Activated naive CD4-positive, alpha-beta T cell treated with anti-CD3 and anti-CD28 coated beads, Interleukin-2, amount 50 U/mL, for 72 hours (primary cell): ENCODE data around the gene CD101. TPM values are rescaled to one million over a fixed set of nuclear protein-coding genes. Genes with fewer than 3 reads are reported as not detected.

Experiments
- ATAC-seq, 2 donors: fragments of 150-1000 bp; cut with Tn5 transposase; 2 replicates each; pipeline ENCODE4 v1.10.0; 2021; ENCODE audit warnings: mild to moderate bottlenecking in 2 of 2, moderate library complexity in 2 of 2
- DNase-seq, 2 donors: peaks; one replicate each; pipeline ENCODE4 v3.0.0; 2021 to 2022; ENCODE audit warnings: low spot score in 2 of 2
- H3K27ac Mint-ChIP-seq, 2 donors: one replicate each; pipeline ENCODE4 v1.8.0; 2022; ENCODE audit warnings: mild to moderate bottlenecking in 2 of 2, mixed read lengths in 2 of 2
- H3K36me3 Mint-ChIP-seq, 2 donors: one replicate each; pipeline ENCODE4 v1.8.0; 2022; ENCODE audit warnings: mixed read lengths in 2 of 2
- H3K9me3 Mint-ChIP-seq, 2 donors: one replicate each; pipeline ENCODE4 v1.8.0; 2022; ENCODE audit warnings: mixed read lengths in 2 of 2
- total RNA-seq, 2 donors: library from RNA; stranded (reverse); gene quantifications; one replicate each; pipeline ENCODE4 v1.2.3, GENCODE V29; 2022

The CD101 gene
- total RNA-seq, 2 donors from 2014 or later, result 0.09 to 1.3 TPM

- no peak for DNase-seq
- Mint-ChIP-seq H3K9me3 (no peaks in the 10 kb centered on the region), H3K36me3 (peaks cover 15 to 38% of the 10 kb centered on the region in 2 donors), H3K27ac (no peak overlapping the region)
- no peak for ATAC-seq
Measured at GRCh38 chr1:117058810-117059209, 57.2 kb downstream of the CD101 start.

DNA sequence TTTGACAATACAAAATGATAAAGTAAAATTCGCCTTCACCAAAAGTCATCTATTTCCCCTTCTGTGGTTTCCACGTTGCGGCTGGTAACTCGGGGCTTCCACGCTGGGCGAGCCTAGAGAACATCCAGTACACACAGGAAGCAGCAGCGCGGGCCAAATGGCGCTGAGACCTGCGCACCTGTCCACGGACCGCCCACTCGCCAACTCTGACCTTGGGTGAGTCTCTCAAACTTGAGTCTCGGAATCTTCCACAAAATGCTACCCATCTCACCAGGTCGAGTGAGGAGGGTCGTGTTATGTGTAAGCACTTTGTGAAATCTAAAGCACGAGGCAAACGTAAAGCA is 57.7 kb downstream of the CD101 start:
- peak; percentile 21 to 39 for ATAC-seq
- peak; percentile 72 to 78 for DNase-seq
- Mint-ChIP-seq H3K9me3 (no peaks in the 10 kb centered on the region), H3K27ac (no peak overlapping the region), H3K36me3 (peaks cover 19 to 39% of the 10 kb centered on the region in 2 donors)

- Mint-ChIP-seq H3K36me3 (peaks cover 19 to 37% of the 10 kb centered on the region in 2 donors), H3K9me3 (no peaks in the 10 kb centered on the region), H3K27ac (no peak within 1 kb of the TSS)
- ATAC-seq, result peak; percentile 91 to 92
- DNase-seq, result peak; percentile 94 to 97
Measured at GRCh38 chr1:117059678-117060440, 58.3 kb downstream of the CD101 start, which contains the start of gene TTF2. Gene TTF2, plus strand, starts transcription at chr1:117060326. Its CDS starts 21 bp downstream, at chr1:117060347.

DNA sequence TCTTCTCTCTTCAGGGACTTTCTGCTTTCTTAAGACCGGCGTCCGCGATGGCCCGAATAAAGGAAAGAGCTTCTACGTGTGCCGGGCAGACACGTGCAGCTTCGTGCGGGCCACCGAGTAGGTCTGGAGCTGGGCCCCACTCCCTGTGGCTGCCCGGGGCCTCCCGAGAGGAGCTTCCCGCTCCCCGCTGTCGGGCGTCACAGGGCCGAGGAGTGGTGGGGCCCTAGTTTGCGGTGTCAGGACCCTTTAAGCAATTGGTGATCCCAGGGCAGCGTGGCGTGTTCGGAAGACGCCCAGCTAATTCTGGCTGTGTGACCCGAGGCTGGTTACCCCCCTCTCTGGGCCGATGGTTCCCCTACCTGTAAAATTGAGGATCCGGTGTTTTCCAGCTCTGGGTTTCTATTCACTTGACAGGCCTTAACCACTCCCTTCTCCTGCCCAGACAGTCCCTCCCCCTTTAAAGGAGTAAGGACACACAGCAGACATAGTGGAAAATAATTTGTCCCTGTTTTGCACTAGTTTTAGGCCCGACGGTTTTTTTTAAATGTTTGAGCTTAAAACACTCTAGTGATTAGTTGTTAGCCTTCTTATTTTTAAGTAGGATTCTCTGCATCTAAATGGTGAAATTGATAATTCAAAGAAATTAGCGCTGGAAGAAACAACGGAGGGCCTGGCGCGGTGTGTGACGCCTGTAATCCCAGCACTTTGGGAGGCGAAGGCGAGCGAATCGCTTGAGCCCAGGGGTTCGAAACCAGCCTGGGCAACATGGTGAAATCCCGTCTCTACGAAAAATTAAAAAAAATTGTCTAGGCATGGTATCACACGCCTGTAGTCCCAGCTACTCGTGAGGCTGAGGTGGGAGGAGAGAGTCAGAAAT is 59.1 kb downstream of the CD101 start:
- Mint-ChIP-seq H3K36me3 (peaks cover 19 to 41% of the 10 kb centered on the region in 2 donors), H3K27ac (no peak overlapping the region)

DNA sequence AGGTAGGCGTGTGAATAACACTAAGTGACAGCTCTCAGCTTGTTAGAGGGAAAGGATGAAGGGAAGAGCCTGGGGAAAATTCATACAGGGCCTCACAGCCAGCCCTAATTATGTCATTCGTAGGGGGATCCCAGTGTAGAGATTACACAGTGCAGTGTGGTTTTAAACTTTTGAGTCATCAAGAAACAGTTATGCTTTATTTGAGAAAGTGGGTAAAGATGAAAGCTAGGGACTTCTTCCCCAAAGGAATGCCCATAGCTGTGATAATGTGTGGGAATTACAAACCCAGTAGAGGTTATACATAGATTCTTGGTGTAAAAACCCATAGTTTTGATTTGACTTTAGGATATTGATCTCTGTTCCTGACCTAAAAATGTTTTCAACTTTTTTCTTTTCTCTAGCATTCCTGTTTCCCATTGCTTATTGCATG is 60.4 kb downstream of the CD101 start:
- Mint-ChIP-seq H3K9me3 (no peaks in the 10 kb centered on the region), H3K27ac (peak overlapping the region in 1 of 2 donors; percentile 44), H3K36me3 (peaks cover 24 to 48% of the 10 kb centered on the region in 2 donors)
- DNase-seq, result peak in 1 of 2 donors; percentile 46
- ATAC-seq, result peak; percentile 47 to 53

More for the DNA sequence above, 59.1 kb downstream of the CD101 start:
- ATAC-seq (peak; percentile 1 to 15), DNase-seq (no peak)
- H3K9me3 Mint-ChIP-seq, result no peaks in the 10 kb centered on the region

DNA sequence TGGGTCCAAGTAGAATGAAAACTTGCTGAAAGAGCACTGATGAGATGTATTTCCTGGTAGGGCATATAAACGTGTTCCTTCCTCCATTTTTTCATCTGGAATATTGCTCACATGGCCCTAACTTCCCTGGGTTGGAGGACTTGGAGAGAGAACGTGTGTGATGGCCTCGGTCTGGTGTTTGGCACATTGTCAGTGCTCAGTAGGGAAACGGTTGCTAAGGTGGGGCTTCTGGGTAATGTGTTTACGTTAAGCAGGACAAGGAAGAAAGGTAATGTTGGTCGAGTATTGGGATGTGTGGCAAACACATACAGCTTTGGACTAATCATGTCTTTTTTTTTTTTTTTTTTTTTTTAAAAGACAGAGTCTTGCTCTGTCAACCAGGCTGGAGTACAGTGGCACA is 64.8 kb downstream of the CD101 start:
- H3K9me3 Mint-ChIP-seq, result no peaks in the 10 kb centered on the region
- H3K36me3 Mint-ChIP-seq, result peaks cover 23 to 33% of the 10 kb centered on the region in 2 donors
- DNase-seq (no peak), ATAC-seq (no peak)
- H3K27ac Mint-ChIP-seq, result no peak overlapping the region

DNA sequence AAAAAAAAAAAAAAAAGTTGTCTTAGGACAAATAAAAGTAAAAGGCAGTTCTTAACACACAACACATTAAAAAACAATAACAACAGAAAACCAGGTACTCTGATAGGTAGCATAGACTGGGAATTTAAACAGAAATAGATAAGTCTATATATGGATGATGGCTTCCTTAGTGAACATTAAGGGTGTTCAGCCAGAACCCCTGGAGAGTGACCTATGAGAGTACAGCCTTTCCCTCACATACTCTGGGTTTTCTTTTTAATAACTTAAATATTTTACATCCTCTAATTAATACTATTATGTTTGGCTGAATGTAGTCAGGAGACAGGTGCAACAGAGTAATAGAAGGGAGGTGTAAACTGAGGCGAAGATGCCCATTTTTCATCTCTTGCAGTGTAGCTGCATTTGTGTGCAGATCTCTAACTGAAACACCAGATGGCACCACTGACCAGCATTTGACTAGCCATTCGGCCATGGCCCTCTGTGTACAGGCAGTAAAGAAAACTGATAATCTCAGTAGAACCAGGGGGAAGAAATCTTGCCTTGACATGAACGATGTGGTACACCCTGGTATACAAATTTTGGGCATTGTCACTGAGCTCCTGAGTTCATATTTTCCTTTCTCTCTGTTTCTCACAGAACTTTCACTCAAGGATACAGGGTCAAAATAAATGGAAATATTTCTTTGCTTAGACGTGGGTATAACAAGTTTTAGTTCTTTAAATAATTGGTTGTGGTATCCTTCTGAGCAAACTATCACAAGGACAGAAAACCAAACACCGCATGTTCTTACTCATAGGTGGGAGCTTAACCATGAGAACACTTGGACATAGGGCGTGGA is 66.2 kb downstream of the CD101 start:
- Mint-ChIP-seq H3K27ac (no peak overlapping the region), H3K9me3 (no peaks in the 10 kb centered on the region), H3K36me3 (peaks cover 18 to 32% of the 10 kb centered on the region in 2 donors)
- no peak for DNase-seq
- peak; percentile 68 to 78 for ATAC-seq

- no peak for ATAC-seq
- H3K9me3 Mint-ChIP-seq, result no peaks in the 10 kb centered on the region
- H3K27ac Mint-ChIP-seq, result no peak overlapping the region
- peaks cover 17 to 24% of the 10 kb centered on the region in 2 donors for H3K36me3 Mint-ChIP-seq
- DNase-seq, result no peak
Measured at GRCh38 chr1:117068580-117068979, 67.0 kb downstream of the CD101 start.

DNA sequence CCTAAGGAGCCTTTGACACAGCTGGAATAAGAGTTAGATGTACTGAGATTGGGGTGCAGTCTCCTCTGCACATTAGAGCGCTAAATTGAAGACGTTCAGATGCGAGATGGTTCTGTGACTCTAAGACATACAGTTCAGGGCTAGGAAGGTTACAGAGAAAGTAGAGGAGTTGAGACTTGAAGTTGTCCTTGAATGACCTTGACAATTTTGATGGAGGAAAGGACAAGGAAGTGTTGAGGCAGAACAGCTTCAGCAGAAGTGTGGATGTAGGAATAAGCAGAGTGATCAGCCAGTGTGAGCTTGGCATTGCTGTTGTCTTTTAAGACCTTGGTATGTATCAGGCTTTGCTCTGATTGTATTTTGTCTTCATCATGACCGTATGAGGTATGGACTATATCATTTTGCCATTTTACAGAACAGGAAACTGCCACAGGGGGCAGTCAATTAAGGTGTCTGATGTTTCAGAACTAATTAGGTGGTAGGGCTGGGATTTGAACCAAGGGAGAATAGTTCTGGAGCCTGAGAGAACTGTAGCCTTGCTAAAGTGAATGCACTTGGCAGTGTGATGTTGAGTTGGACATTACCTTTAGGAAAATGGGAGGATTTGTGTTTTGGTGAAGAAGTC is 67.8 kb downstream of the CD101 start:
- peaks cover 15 to 18% of the 10 kb centered on the region in 2 donors for H3K36me3 Mint-ChIP-seq
- no peak for DNase-seq
- ATAC-seq, result no peak
- H3K27ac Mint-ChIP-seq, result no peak overlapping the region
- H3K9me3 Mint-ChIP-seq, result no peaks in the 10 kb centered on the region

GRCh38 chr1:117070124-117070523 is 68.6 kb downstream of the CD101 start:
- no peaks in the 10 kb centered on the region for H3K9me3 Mint-ChIP-seq
- no peak overlapping the region for H3K27ac Mint-ChIP-seq
- peaks cover 17 to 26% of the 10 kb centered on the region in 2 donors for H3K36me3 Mint-ChIP-seq
- ATAC-seq (peak; percentile 48 to 74), DNase-seq (no peak)

DNA sequence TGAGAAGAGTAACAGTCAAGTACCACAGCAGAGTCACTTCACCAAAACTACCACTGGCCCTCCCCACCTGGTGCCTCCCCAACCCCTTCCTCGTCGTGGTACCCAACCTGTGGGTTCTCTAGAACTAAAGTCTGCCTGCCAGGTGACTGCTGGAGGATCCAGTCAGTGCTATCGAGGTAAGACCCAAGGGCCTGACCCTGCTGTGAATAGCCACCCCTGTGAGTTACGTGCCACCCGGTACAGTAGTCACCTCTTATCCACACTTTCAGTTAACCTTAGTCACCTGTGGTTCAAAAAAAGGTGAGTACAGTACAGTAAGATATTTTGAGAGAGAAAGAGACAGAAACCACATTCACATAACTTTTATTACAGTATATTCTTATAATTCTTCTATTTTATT is 75.1 kb downstream of the CD101 start:
- no peak for DNase-seq
- ATAC-seq, result peak in 1 of 2 donors; percentile 51
- H3K36me3 Mint-ChIP-seq, result peaks cover 52 to 70% of the 10 kb centered on the region in 2 donors
- peak overlapping the region; percentile 70 to 82 for H3K27ac Mint-ChIP-seq
- peaks cover 0 to 2% of the 10 kb centered on the region in 2 donors for H3K9me3 Mint-ChIP-seq

- Mint-ChIP-seq H3K27ac (peak overlapping the region; percentile 75 to 82), H3K36me3 (peaks cover 56 to 72% of the 10 kb centered on the region in 2 donors), H3K9me3 (peaks cover 0 to 4% of the 10 kb centered on the region in 2 donors)
- DNase-seq, result peak; percentile 36 to 64
- ATAC-seq, result peak; percentile 97 to 99
Measured at GRCh38 chr1:117077267-117077666, 75.7 kb downstream of the CD101 start.

GRCh38 chr1:117079737-117080136 is 78.2 kb downstream of the CD101 start:
- DNase-seq (no peak), ATAC-seq (no peak)
- Mint-ChIP-seq H3K27ac (no peak overlapping the region), H3K9me3 (peaks cover 0 to 4% of the 10 kb centered on the region in 2 donors), H3K36me3 (peaks cover 50 to 83% of the 10 kb centered on the region in 2 donors)

GRCh38 chr1:117084231-117084630 is 82.7 kb downstream of the CD101 start:
- DNase-seq (no peak), ATAC-seq (no peak)
- Mint-ChIP-seq H3K36me3 (peaks cover 20 to 58% of the 10 kb centered on the region in 2 donors), H3K9me3 (peaks cover 0 to 4% of the 10 kb centered on the region in 2 donors), H3K27ac (peak overlapping the region in 1 of 2 donors; percentile 14)
